Fibroblast of skin of left biceps (primary cell): ENCODE data around the gene SLC25A4.

Source experiments
- DNase-seq, 2 experiments: peaks; one replicate each; pipeline ENCODE4 v3.0.0-alpha.2; 2013; ENCODE audit warnings: low read depth in 2 of 2

The SLC25A4 gene

DNA sequence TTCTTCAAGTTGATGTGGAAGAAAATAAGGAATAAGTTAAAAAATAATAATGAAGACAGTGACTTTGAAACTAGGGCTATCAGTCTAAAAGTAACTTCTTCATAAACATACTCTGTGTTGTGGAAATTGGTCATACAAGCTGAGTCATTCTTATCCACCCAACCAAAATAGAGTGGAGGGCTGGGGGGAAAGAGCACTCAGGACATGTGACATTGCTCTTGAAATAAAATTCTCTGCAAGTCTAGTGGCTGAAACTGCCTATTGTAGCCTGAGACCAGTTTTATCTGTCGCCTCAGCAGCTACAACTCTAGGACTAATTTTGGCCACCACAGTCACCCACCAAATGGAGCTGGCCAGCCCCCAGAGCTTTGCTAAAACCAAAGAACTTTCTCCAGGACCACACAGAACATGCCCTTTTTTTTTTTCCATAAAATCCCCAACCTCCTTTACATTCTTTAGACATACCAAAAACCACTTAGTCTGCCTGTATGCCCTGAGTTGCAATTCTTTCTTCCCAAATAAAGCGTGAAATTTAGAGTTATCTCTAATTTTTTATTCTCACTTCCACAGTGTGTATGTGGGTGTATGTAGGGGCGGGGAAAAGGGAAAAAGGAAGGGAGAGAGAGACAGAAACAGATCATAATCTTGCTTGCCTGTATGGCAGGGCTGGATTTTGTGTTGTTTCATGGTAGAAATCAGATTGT lies 23.0 kb upstream of the SLC25A4 start:
- no peak for DNase-seq

DNA sequence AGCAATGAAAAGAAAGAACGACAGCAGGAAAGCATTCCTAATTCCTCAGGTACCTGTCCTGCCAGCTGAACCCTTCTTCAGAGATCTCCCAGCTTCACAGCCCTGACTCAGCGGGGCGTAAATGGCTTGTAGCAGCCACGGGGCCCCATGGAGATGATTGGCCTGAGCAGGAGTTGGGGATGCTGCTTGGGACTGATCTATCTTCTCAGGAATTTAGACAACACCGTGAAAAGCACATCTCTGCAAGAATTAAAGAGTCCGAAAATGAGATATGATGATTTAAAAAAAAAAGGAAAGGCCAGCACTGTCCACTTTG lies 22.5 kb upstream of the SLC25A4 start:
- DNase-seq = no peak

DNA sequence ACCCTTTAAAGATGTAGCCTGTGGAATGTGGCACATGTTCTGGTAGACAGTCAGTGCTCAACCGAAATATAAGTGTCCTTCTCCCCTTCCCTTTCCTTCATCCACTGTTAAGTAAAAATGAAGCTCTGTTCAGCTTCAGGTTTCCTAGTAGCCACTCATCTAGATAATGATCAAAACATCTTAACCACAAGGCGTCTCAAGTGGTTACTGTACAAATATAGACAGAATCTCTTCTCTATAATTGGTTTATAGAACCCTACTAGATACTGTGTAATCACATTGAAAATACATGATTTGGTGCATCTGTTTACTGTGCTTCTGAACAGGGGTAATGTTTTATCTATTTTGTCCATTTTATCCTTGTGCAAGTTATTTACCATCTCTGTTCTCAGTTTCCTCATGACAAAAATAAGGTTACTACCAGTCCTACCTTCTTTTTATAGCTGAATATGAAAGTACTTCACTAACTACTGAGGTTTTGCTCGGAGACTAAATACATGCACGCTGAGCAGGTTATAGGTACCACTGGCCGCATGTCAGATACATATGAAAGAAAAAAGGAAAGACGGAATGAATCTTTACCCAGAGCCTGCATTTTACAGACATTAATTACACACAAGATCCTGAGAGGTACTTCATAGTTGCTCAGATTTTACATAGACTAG lies 20.3 kb upstream of the SLC25A4 start:
- DNase-seq = no peak

DNA sequence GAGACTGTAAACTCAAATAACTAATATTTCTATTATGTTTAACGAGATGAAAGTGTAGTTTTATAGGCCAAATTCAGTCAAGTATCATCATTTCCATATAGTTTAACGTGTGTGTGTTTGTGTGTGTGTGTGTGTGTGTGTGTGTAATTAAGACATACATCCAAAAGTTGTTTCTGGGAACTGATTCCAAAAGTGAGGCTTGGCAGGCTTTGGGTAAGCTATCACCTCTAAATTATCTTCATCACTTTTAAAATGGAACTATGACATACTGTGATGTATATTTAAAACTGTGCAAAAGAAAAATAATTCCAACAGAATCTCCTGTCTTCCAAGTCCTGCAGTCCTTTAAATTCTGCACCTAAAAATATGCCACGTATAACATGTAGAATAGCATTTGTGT lies 19.1 kb upstream of the SLC25A4 start:
- DNase-seq = no peak

DNA sequence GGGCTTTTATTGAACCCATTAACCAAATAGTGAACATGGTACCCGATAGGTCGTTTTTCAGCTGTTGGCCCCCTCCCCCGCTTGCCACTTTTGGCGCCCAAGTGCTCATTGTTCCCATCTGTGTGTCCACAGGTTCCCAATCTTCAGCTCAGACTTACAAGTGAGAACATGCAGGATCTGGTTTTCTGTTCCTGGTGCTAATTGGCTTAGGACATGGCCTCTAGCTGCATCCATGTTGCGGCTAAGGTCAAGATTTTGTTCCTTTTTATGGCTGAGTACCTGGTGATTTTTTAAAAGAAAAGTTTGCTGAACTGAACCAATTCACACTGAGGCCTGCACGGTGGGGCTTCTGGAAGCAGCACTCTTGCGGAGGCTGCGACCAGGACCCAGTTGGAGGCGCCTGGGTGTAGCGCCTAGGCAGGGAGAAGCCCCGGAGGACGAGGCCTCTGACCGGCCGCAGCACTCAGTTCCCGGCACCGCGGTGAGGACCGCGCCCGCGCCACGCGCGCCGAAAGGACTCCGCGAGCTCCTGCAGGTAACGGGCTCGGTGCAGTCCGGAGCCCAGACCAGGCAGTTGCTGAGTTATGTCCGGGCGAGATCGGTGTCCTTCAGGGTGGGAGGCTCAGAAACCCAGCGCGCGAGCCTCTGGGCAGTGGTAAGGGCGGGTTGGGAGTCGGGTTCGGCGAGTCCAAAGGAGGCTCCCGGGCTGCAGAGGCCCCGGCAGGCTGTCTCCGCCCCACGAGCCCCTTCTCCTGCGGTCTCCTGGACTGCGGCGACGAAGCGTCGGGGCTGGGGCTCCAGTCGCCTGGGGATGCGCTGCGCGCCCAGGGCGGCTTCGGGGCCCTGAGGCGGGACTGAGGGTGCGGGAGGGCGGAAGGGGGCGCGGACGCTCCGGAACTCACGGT lies 15.8 kb upstream of the SLC25A4 start:
- no peak for DNase-seq

DNA sequence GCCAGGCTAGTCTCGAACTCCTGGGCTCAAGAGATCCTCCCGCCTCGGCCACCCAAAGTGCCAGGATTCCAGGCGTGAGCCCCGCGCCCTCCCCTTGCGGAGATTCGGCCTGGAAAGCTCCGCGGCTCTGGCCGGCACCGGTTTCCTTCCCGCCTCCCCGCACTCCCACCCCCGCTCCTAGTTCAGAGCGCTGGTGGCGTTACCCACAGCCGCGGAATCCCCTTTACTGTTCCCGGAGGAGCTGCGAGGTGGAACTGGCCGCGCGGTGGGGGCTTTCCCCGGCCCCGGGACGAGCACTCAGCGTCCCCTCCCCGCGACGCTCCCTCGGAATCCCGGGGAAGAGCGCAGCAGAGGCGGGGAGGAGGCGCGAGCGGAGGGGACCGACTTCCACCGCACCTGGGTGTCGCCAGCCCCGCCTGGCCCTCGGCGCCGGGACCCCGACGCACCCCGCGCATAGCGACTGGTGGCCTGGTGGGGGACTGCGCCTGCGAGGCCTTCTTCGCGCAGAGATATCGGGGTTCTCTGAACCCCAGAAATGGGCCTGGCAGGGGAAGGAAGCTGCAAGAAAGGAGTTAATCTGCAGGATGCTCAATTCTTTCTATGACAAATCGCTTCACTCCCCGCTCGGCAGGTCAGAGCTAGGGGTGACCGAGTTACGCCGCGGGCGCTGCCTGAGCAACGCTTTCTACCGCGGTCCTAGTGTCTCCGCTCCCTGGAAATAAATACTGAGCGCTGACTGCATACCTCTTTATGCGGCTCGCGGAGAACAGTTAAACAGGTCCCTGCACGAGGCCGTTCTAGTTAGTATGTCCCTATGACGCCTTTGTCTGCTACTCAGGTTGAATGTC lies 14.6 kb upstream of the SLC25A4 start:
- no peak for DNase-seq

DNA sequence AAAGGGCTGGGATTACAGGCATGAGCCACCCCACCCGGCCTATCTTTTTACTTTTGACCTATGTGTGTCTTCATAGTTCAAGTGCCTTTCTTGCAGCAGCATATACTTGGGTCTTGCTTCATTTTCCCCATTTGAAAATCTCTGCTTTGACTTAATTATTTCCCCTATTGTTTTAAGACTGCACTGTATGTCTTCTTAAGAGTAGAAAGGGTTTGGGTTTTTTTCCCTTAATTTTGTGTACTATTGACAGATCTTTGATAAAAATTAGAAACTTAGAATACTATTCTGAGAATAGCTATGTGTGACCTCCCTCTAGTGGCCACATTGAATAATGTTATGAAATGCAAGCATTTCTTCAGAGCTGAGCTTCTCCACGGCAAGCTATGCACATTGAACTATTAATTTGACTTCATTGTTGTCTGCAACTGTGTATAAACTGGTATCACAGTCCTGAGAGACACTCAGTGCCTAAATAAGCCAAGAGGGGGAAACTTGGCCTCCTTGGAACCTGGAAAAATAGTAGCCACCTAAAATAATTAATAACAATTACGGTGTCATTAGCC lies 8.7 kb upstream of the SLC25A4 start:
- no peak for DNase-seq

DNA sequence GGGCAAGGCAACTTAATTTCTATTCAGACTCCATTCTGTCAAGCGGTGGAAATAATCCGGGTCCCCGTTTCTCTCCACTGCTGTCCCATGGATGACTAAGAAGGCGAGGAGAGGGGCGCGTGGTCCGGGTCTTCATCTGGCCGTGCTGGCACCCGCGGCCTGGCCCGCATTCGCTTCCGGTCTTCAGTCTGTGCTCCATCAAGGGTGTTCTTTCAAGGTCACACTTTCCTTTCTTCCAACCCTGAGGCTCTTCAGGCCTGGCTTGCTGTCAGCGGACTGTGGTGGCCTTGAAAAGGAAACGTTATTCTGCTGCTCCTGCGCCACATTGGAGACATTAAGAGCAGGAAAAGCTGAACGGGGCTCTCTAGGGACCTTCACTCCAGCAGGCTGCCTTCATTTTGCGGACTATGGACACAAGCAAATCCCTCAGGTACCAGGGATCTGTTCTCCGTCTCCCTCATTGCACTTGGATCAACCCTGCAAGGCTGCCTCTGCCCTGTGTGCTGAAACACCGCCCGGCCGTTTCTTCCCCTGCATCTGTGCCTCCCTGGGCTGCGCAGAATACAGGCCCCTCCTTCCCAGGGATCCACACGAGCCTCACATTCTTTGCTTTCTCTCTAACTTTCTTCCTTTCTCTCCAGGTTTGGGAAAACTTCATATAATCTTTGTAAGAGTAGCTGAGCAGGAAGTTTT lies 5.7 kb upstream of the SLC25A4 start:
- no peak for DNase-seq

DNA sequence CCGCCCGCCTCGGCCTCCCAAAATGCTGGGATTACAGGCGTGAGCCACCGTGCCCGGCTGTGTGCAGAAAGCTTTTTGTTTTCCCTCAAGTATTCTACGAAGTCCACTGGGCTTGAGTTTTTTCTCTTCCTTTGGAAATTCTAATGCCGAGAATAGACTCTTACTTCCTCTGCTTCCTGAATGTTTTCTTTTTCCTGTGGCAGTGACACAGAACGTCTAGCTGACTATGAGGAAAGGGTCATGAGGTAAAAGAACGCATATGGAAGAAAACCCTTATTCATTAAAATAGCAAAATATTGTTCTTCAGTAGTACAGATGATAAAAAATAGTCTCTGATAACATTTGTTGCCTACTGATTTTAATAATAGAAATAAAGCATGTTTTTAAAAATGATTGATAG lies 4.9 kb upstream of the SLC25A4 start:
- DNase-seq = no peak

DNA sequence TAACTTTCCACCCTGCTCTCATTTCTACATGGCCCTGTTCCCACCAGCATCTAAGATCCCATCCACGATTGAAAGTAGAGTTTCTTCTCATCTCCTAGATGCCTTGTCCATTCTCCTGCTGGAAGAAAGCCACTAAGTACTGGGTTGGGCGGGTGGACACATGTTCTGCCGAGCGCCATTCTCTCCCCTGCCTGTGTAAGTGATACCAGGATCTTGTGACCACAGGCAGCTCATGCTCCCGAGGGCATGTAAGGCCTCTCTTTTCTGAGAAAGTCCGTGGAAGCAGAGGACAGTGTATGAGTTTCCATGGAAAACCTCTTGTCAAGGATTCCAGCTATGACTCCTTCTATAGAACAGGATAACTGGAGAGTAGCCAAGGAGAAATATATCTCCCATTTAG lies 3.3 kb upstream of the SLC25A4 start:
- no peak for DNase-seq

DNA sequence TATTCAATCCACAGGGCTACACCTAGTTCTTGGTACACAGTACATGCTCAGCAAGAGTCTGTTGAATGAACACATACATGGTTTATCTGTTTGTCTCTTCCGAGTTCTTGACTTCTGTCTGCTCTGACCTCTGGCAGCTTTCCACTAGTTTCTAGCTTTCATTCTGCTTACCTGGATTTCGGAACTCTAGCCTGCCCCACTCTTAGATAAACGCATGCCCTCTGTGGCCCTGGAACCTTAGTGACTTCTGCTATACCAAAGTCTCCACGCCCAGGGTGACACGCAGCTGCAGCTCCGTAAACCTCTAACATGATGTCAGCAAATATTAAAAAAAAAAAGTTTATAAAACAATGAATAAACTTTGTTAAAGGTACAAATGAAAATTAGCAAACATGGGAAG lies 1.3 kb upstream of the SLC25A4 start:
- no peak for DNase-seq

DNA sequence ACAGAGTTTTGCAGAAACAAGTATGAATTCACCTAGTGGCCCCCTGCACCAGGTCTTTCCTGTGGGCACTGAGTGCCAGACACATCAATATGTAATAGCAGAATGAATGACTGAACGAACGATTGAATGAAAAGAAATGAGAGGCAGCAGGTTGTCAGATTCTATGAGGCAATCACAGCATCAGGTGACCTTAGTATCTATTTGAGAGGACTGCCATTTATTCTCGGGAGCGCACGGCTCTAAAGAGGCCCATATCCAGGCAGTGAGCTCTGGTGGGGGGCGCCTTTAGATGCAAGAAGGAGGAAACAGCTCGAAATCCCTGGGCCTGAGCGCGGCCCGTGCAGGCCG lies 528 bp upstream of the SLC25A4 start:
- DNase-seq = no peak

DNA sequence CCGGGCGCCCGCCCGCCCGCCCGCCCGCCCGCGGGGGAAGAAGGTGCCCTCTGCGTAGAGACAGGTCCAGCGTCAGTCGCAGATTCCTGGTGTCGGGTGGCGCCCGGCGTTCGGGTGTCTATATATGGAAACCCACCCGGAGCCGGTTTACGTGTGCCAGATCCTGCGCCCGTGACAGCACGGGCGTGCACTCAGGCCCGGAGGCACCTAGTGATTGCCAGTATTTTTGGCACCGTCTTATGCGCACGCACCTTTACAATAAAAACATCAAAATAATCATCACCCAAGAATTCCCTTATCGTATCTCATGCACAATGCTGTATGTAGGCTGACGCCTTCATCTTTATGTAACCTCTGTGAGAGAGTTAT lies 519 bp downstream of the SLC25A4 start:
- DNase-seq = no peak

DNA sequence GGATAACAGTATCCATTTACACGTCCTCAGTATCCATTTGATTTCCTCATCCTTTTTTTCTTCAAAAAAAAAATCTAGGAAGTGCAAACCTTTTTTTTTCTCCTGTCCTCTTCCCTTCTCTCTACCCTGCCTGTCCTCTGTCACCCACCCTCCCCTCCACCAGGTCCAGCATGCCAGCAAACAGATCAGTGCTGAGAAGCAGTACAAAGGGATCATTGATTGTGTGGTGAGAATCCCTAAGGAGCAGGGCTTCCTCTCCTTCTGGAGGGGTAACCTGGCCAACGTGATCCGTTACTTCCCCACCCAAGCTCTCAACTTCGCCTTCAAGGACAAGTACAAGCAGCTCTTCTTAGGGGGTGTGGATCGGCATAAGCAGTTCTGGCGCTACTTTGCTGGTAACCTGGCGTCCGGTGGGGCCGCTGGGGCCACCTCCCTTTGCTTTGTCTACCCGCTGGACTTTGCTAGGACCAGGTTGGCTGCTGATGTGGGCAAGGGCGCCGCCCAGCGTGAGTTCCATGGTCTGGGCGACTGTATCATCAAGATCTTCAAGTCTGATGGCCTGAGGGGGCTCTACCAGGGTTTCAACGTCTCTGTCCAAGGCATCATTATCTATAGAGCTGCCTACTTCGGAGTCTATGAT lies 1.7 kb downstream of the SLC25A4 start:
- no peak for DNase-seq

DNA sequence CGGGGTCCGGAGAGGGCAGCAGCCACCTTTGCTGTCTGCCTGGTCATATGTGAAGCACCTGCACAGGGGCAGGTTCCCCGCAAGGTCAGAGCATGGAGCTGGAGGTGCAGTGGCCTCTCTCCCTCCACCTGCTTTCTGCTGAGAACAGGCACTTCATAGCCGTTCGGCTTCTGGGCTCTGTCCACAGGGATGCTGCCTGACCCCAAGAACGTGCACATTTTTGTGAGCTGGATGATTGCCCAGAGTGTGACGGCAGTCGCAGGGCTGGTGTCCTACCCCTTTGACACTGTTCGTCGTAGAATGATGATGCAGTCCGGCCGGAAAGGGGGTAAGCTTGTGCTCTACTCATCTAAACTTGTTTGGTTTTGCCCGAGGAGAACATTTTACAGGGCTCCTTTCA lies 2.5 kb downstream of the SLC25A4 start:
- DNase-seq = no peak

DNA sequence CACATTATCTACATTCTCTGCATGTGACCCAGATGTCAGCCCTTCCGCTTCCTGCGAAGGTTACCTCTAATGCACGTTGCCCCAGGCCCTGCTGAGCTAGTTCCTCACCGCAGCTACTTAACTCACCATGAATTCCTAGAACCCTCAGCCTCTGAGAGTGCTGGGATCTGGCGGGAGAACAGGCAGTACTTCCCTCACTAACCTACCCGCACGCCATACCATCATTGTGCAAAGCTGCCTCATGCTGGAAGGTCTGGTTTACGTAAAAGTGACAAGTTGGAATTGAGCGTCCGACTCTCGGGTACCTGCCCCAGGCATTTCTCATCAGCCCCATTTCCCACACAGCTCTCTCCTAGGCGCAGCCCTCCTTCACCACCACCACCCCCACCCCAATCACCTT lies 6.3 kb downstream of the SLC25A4 start:
- no peak for DNase-seq

DNA sequence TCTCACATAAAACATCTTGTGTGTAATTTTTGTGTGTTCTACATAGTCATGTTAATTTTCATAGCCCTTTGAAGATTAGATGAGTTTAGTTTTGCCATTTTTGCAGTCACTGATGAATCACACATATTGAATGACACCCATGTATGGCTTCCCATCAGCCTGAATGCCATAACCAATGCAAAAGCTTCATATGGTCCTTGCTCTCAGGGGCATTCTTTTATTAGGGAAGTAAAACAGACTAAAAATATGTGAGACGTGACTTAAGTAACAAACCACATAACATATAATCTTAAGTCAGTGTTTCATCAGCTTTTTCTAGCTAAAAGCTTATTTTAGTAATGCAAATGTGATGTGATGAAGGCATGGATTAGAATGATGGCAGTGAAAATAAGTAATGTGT lies 8.2 kb downstream of the SLC25A4 start:
- no peak for DNase-seq

DNA sequence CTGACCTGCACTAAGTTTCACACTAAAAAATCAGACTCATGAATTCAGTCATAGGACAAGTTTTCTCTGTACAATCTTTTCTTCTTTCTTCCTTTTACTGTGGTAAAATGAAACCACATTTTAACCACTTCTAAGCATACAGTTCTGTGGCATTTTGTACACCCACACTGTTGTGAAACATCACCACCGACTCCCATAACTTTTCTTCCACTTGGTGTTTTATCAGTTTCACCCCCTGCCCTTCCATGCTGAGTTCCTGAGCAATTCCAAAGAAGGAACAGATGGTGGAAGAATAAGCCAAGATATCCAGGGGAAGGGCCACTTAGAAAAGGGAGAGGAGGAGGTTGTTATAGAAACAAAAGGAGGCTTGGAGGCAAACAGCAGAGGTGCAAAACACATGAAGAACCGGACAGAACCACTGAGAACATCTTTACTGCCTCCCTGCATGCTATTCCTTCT lies 22.6 kb downstream of the SLC25A4 start:
- peak; percentile 45 to 54 for DNase-seq

DNA sequence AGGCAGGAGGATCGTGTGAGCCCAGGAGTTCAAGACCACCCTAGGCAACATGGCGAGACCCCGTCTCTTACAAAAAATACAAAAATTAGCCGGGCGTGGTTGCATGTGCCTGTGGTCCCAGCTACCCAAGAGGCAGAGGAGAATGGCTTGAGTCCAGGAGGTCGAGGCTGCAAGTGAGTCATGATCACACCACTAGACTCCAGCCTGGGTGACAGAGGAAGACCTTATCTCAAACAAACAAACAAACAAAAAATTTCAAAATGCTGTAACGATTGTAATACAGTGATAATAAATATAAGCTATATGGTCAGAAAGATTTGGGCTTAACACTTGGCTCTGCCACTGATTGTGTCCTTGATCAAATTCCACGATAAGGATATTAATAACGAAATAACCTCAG lies 24.2 kb downstream of the SLC25A4 start:
- DNase-seq = no peak

DNA sequence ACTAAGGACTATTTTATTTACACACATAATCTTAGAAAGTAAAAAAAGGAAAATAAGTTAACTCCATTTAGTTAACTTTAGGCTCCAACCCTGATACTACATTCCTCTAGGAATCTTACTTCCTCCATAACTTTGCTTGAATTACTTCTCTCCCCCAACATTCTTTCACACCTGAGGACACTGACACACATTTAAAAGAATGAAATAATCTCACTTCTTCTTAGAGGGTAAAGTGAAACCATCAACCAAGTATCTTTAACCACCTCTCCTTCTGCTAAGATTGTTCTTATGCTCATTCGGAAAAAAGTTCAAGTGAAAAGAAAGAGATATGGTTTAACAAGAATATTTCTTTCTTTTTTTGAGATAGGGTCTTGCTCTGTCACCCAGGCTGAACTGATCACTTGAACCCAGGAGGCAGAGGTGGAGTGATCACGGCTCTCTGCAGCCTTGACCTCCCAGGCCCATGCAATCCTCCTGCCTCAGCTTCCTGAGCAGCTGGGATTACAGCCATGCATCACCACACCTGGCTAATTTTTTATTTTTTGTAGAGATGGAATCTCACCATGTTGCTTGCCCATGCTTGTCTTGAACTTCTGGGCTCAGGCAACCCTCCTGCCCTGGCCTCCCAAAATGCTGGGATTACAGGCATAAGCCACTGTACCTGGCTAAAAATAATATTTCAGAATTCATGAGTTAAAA lies 28.5 kb downstream of the SLC25A4 start:
- DNase-seq = no peak
